ENCODE measurements around the gene PPP1CC.

Gene PPP1CC

GRCh38 chr12:110708917-110709316, 33.8 kb downstream of the PPP1CC start:
- FAIRE-seq = no peak
- no peak for DNase-seq (ENCODE audit: insufficient read length, low spot score)
- TF ChIP-seq SPI1 (IDR thresholded peaks at IDR 0.05; ENCODE audit: low read depth, low read length) (no peak), TAF1 (IDR thresholded peaks at IDR 0.05; ENCODE audit: low read depth, low read length) (no peak), PAX5 (IDR thresholded peaks at IDR 0.05; ENCODE audit: insufficient read depth, low read length, severe bottlenecking) (no peak), POLR2AphosphoS5 (IDR thresholded peaks at IDR 0.05; ENCODE audit: low read depth, low read length) (no peak), POLR2A (IDR thresholded peaks at IDR 0.05; ENCODE audit: low read depth, low read length) (no peak), POU2F2 (IDR thresholded peaks at IDR 0.05; ENCODE audit: low read depth, low read length) (no peak)

GRCh38 chr12:110705309-110705708, 37.4 kb downstream of the PPP1CC start:
- no peak for TF ChIP-seq TAF1 (IDR thresholded peaks at IDR 0.05; ENCODE audit: low read depth, low read length)
- TF ChIP-seq POU2F2 (IDR thresholded peaks at IDR 0.05; ENCODE audit: low read depth, low read length) = no peak
- TF ChIP-seq PAX5 (IDR thresholded peaks at IDR 0.05; ENCODE audit: insufficient read depth, low read length, severe bottlenecking) = no peak
- no peak for FAIRE-seq
- DNase-seq (ENCODE audit: insufficient read length, low spot score) = no peak

- FAIRE-seq = no peak
- DNase-seq (ENCODE audit: insufficient read length, low spot score) = no peak
- TF ChIP-seq PAX5 (IDR thresholded peaks at IDR 0.05; ENCODE audit: insufficient read depth, low read length, severe bottlenecking) = no peak
- no peak for TF ChIP-seq POLR2AphosphoS5 (IDR thresholded peaks at IDR 0.05; ENCODE audit: low read depth, low read length)
- no peak for TF ChIP-seq TAF1 (IDR thresholded peaks at IDR 0.05; ENCODE audit: low read depth, low read length)
- TF ChIP-seq POU2F2 (IDR thresholded peaks at IDR 0.05; ENCODE audit: low read depth, low read length) = no peak
- TF ChIP-seq SPI1 (IDR thresholded peaks at IDR 0.05; ENCODE audit: low read depth, low read length) = no peak
- no peak for TF ChIP-seq POLR2A (IDR thresholded peaks at IDR 0.05; ENCODE audit: low read depth, low read length)
These were observed 37.9 kb downstream of the PPP1CC start for GRCh38 chr12:110704750-110705149.

- no peak for TF ChIP-seq POU2F2 (IDR thresholded peaks at IDR 0.05; ENCODE audit: low read depth, low read length)
- TF ChIP-seq POLR2A (IDR thresholded peaks at IDR 0.05; ENCODE audit: low read depth, low read length) = no peak
- no peak for TF ChIP-seq POLR2AphosphoS5 (IDR thresholded peaks at IDR 0.05; ENCODE audit: low read depth, low read length)
- TF ChIP-seq TAF1 (IDR thresholded peaks at IDR 0.05; ENCODE audit: low read depth, low read length) = no peak
- no peak for TF ChIP-seq PAX5 (IDR thresholded peaks at IDR 0.05; ENCODE audit: insufficient read depth, low read length, severe bottlenecking)
- no peak for TF ChIP-seq SPI1 (IDR thresholded peaks at IDR 0.05; ENCODE audit: low read depth, low read length)
- no peak for FAIRE-seq
- no peak for DNase-seq (ENCODE audit: insufficient read length, low spot score)
These were observed 38.5 kb downstream of the PPP1CC start for GRCh38 chr12:110704231-110704630.

GRCh38 chr12:110702081-110702480, 40.6 kb downstream of the PPP1CC start:
- no peak for DNase-seq (ENCODE audit: insufficient read length, low spot score)
- no peak for FAIRE-seq
- TF ChIP-seq PAX5 (IDR thresholded peaks at IDR 0.05; ENCODE audit: insufficient read depth, low read length, severe bottlenecking) (no peak), TAF1 (IDR thresholded peaks at IDR 0.05; ENCODE audit: low read depth, low read length) (no peak), POU2F2 (IDR thresholded peaks at IDR 0.05; ENCODE audit: low read depth, low read length) (no peak), POLR2A (IDR thresholded peaks at IDR 0.05; ENCODE audit: low read depth, low read length) (no peak), SPI1 (IDR thresholded peaks at IDR 0.05; ENCODE audit: low read depth, low read length) (no peak), POLR2AphosphoS5 (IDR thresholded peaks at IDR 0.05; ENCODE audit: low read depth, low read length) (no peak)

GRCh38 chr12:110699591-110700445, 42.9 kb downstream of the PPP1CC start:
- FAIRE-seq = no peak
- TF ChIP-seq PAX5 (IDR thresholded peaks at IDR 0.05; ENCODE audit: insufficient read depth, low read length, severe bottlenecking) (no peak), TAF1 (IDR thresholded peaks at IDR 0.05; ENCODE audit: low read depth, low read length) (no peak), POLR2AphosphoS5 (IDR thresholded peaks at IDR 0.05; ENCODE audit: low read depth, low read length) (no peak), SPI1 (IDR thresholded peaks at IDR 0.05; ENCODE audit: low read depth, low read length) (no peak), POLR2A (IDR thresholded peaks at IDR 0.05; ENCODE audit: low read depth, low read length) (no peak), POU2F2 (IDR thresholded peaks at IDR 0.05; ENCODE audit: low read depth, low read length) (no peak)
- DNase-seq (ENCODE audit: insufficient read length, low spot score) = no peak

GRCh38 chr12:110698171-110698902, 44.4 kb downstream of the PPP1CC start:
- TF ChIP-seq TAF1 (IDR thresholded peaks at IDR 0.05; ENCODE audit: low read depth, low read length) (no peak), POU2F2 (IDR thresholded peaks at IDR 0.05; ENCODE audit: low read depth, low read length) (no peak), SPI1 (IDR thresholded peaks at IDR 0.05; ENCODE audit: low read depth, low read length) (peak; percentile 35; the same call in 1 of the 2 replicates), PAX5 (IDR thresholded peaks at IDR 0.05; ENCODE audit: insufficient read depth, low read length, severe bottlenecking) (no peak), POLR2A (IDR thresholded peaks at IDR 0.05; ENCODE audit: low read depth, low read length) (no peak), POLR2AphosphoS5 (IDR thresholded peaks at IDR 0.05; ENCODE audit: low read depth, low read length) (no peak)
- FAIRE-seq (peak; percentile 99), DNase-seq (ENCODE audit: insufficient read length, low spot score) (peak; percentile 61)

- DNase-seq (ENCODE audit: insufficient read length, low spot score) = no peak
- TF ChIP-seq POU2F2 (IDR thresholded peaks at IDR 0.05; ENCODE audit: low read depth, low read length) (no peak), POLR2A (IDR thresholded peaks at IDR 0.05; ENCODE audit: low read depth, low read length) (no peak), POLR2AphosphoS5 (IDR thresholded peaks at IDR 0.05; ENCODE audit: low read depth, low read length) (no peak), SPI1 (IDR thresholded peaks at IDR 0.05; ENCODE audit: low read depth, low read length) (no peak), TAF1 (IDR thresholded peaks at IDR 0.05; ENCODE audit: low read depth, low read length) (no peak), PAX5 (IDR thresholded peaks at IDR 0.05; ENCODE audit: insufficient read depth, low read length, severe bottlenecking) (no peak)
- no peak for FAIRE-seq
These were observed 45.5 kb downstream of the PPP1CC start for GRCh38 chr12:110697236-110697635.

GRCh38 chr12:110696283-110696682, 46.4 kb downstream of the PPP1CC start:
- DNase-seq (ENCODE audit: insufficient read length, low spot score) (no peak), FAIRE-seq (no peak)
- TF ChIP-seq TAF1 (IDR thresholded peaks at IDR 0.05; ENCODE audit: low read depth, low read length) = no peak
- TF ChIP-seq POU2F2 (IDR thresholded peaks at IDR 0.05; ENCODE audit: low read depth, low read length) = no peak
- TF ChIP-seq POLR2A (IDR thresholded peaks at IDR 0.05; ENCODE audit: low read depth, low read length) = no peak
- no peak for TF ChIP-seq PAX5 (IDR thresholded peaks at IDR 0.05; ENCODE audit: insufficient read depth, low read length, severe bottlenecking)
